GM12891 (cell line): ENCODE results near the gene PRKCB.

Experiments used
- PAX5 ChIP-seq: IDR thresholded peaks from 2 replicates; pipeline ENCODE4 v1.6.1; 2011; ENCODE audit warnings: low read length, moderate library complexity, mild to moderate bottlenecking; ENCODE audit not compliant: insufficient read depth, severe bottlenecking
- POLR2A ChIP-seq: IDR thresholded peaks from 2 replicates; pipeline ENCODE4 v1.6.1; 2011; ENCODE audit warnings: low read depth, low read length, control low read depth
- POLR2AphosphoS5 ChIP-seq: IDR thresholded peaks from 2 replicates; pipeline ENCODE4 v1.6.1; 2011; ENCODE audit warnings: low read depth, low read length, control low read depth
- POU2F2 ChIP-seq: IDR thresholded peaks from 2 replicates; pipeline ENCODE4 v1.6.1; 2011; ENCODE audit warnings: low read depth, mild to moderate bottlenecking, control low read depth, low read length, moderate library complexity
- SPI1 ChIP-seq: IDR thresholded peaks from 2 replicates; pipeline ENCODE4 v1.6.1; 2011; ENCODE audit warnings: low read depth, low read length, control low read depth
- TAF1 ChIP-seq: IDR thresholded peaks from 2 replicates; pipeline ENCODE4 v1.6.1; 2011; ENCODE audit warnings: low read depth, low read length, control low read depth

GRCh38 chr16:24166661-24167528 lies 331.1 kb downstream of the PRKCB start:
- TF ChIP-seq PAX5: no peak
- no peak for TF ChIP-seq POLR2AphosphoS5
- TF ChIP-seq POLR2A: no peak
- no peak for TF ChIP-seq TAF1
- no peak for TF ChIP-seq SPI1
- no peak for TF ChIP-seq POU2F2
